Measurements from ENCODE around the gene TRUB2. TPM values are rescaled to one million over a fixed set of nuclear protein-coding genes. Genes with fewer than 3 reads are reported as not detected.

TRUB2 gene
- 15.1 and 17.4 TPM in 2 replicates for total RNA-seq
- 44.5 and 50.9 TPM in 2 replicates for polyA plus RNA-seq

DNA sequence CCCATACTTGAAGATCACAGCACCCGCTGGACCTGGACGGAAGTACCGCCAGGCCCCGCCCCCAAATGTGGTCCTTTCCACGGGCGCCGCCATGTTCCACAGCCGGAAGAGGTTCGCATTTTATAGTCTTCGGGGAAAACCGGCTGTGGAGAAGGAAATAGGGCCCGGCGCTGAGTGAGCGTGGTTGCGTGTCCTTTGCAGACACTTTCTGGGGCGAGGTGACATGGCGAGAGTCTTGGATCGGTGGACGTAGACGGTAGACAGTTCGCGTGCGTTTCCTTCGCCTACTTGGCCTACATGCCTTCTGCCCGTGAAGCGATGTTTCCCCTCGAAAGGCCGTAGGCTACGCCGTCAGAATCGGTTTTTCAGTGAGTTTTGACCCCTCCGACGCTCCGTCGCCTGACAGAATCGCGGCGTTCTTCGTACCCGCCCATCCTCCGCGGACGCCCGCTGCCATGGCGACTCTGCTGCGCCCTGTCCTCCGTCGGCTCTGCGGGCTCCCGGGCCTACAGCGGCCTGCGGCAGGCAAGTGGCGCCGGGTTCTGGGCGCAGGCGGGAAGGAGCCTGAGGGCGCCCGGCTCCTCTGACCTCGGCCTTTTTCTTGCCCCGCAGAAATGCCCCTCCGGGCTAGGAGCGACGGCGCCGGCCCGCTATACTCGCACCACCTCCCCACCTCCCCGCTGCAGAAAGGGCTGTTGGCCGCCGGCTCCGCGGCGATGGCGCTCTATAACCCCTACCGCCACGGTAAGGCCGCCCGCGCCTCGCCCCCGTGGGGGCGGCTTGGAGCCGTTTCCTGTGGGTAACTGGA is at the start of gene TRUB2, which contains the start of gene COQ4:
Gene TRUB2 (minus strand): TSS at position 44 of the 808 bp plus-strand sequence. CDS start 39 bp downstream, at position 5.
Gene COQ4 (plus strand): TSS at position 436 of the 808 bp plus-strand sequence. CDS start 20 bp downstream, at position 456.
- H2AFZ ChIP-seq, result peak within 1 kb of the TSS; percentile 77
- H3K36me3 ChIP-seq (replicated peaks; ENCODE audit: insufficient read depth, low read depth), result no peaks in the 10 kb centered on the region
- no peaks in the 10 kb centered on the region for H3K9me2 ChIP-seq (replicated peaks; ENCODE audit: insufficient read depth)
- DNase-seq (ENCODE audit: low spot score), result peak; percentile 97
- H3K27ac ChIP-seq, result peak within 1 kb of the TSS; percentile 93
- H3K9me3 ChIP-seq (ENCODE audit: low read depth), result no peaks in the 10 kb centered on the region
- no peaks in the 10 kb centered on the region for H3K27me3 ChIP-seq
- under 1% methylated on average over 83 of the region's 83 CpGs for WGBS (ENCODE audit: low lambda C conversion rate, missing lambda C conversion rate)
- H3K4me3 ChIP-seq, result peak within 1 kb of the TSS; percentile 60
- TF ChIP-seq EZH2 (IDR thresholded peaks at IDR 0.05; ENCODE audit: borderline replicate concordance), result no peak
- TF ChIP-seq EZH2phosphoT487 (IDR thresholded peaks at IDR 0.05; ENCODE audit: low read depth, severe bottlenecking, unreplicated experiment), result no peak
- TF ChIP-seq, protein P1, sequence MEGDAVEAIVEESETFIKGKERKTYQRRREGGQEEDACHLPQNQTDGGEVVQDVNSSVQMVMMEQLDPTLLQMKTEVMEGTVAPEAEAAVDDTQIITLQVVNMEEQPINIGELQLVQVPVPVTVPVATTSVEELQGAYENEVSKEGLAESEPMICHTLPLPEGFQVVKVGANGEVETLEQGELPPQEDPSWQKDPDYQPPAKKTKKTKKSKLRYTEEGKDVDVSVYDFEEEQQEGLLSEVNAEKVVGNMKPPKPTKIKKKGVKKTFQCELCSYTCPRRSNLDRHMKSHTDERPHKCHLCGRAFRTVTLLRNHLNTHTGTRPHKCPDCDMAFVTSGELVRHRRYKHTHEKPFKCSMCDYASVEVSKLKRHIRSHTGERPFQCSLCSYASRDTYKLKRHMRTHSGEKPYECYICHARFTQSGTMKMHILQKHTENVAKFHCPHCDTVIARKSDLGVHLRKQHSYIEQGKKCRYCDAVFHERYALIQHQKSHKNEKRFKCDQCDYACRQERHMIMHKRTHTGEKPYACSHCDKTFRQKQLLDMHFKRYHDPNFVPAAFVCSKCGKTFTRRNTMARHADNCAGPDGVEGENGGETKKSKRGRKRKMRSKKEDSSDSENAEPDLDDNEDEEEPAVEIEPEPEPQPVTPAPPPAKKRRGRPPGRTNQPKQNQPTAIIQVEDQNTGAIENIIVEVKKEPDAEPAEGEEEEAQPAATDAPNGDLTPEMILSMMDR (IDR thresholded peaks at IDR 0.05; ENCODE audit: poor library complexity), result no peak
- peaks cover 5% of the 10 kb centered on the region for H4K20me1 ChIP-seq (ENCODE audit: insufficient read depth, poor library complexity, severe bottlenecking)
- H3K4me2 ChIP-seq, result peak within 1 kb of the TSS; percentile 89
- peaks cover 32% of the 10 kb centered on the region for H3K79me2 ChIP-seq
- H3K4me1 ChIP-seq (ENCODE audit: insufficient read depth), result peaks cover 13% of the 10 kb centered on the region

DNA sequence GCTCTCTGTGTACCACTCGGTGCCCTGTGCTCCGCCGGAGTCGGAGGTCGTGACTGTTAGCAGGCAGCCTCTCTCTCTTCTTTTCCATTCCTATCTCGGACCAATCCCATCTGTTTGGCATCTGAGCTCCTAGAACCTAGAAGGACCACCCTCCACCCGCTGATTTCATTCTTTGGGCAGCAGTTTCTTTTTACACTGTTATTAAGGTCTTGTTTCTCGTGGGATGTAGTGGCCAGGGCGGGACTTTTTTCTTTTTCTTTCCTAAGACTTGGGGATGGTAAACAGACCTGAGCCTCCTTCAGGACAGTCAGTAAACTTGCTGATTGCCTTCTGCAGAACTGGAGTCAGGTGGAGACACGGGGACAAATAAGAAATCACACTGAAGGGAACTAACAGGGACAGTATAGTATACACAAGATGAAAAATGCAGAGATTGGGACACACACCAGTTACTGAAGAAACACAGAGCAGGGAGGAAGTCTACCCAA is 49.4 kb upstream of the TRUB2 start:
- Histone ChIP-seq H3K4me1 (ENCODE audit: insufficient read depth) (peaks cover 7% of the 10 kb centered on the region), H3K79me2 (peaks cover 62% of the 10 kb centered on the region), H4K20me1 (ENCODE audit: insufficient read depth, poor library complexity, severe bottlenecking) (peaks cover 4% of the 10 kb centered on the region), H3K27me3 (no peaks in the 10 kb centered on the region), H2AFZ (peak overlapping the region; percentile 35), H3K36me3 (replicated peaks; ENCODE audit: insufficient read depth, low read depth) (no peaks in the 10 kb centered on the region), H3K9me2 (replicated peaks; ENCODE audit: insufficient read depth) (no peaks in the 10 kb centered on the region), H3K27ac (peak overlapping the region; percentile 89), H3K4me2 (peak overlapping the region; percentile 80), H3K4me3 (peak overlapping the region; percentile 52), H3K9me3 (ENCODE audit: low read depth) (no peaks in the 10 kb centered on the region)
- WGBS (ENCODE audit: low lambda C conversion rate, missing lambda C conversion rate), result 3% methylated on average over 8 of the region's 10 CpGs
- TF ChIP-seq, protein P1 (IDR thresholded peaks at IDR 0.05; ENCODE audit: poor library complexity), result no peak
- TF ChIP-seq EZH2phosphoT487 (IDR thresholded peaks at IDR 0.05; ENCODE audit: low read depth, severe bottlenecking, unreplicated experiment), result no peak
- DNase-seq (ENCODE audit: low spot score), result no peak

GRCh38 chr9:128370752-128371629 is 48.7 kb upstream of the TRUB2 start, which contains the start of gene URM1:
Gene URM1, plus strand, starts transcription at chr9:128371374. Its CDS starts 7 bp downstream, at chr9:128371381.
- peak; percentile 97 for DNase-seq (ENCODE audit: low spot score)
- Histone ChIP-seq H3K36me3 (replicated peaks; ENCODE audit: insufficient read depth, low read depth) (no peaks in the 10 kb centered on the region), H3K27me3 (no peaks in the 10 kb centered on the region), H3K9me3 (ENCODE audit: low read depth) (no peaks in the 10 kb centered on the region), H3K27ac (peak within 1 kb of the TSS; percentile 93), H3K79me2 (peaks cover 56% of the 10 kb centered on the region), H2AFZ (peak within 1 kb of the TSS; percentile 49), H3K4me1 (ENCODE audit: insufficient read depth) (peaks cover 7% of the 10 kb centered on the region), H4K20me1 (ENCODE audit: insufficient read depth, poor library complexity, severe bottlenecking) (no peaks in the 10 kb centered on the region), H3K4me3 (peak within 1 kb of the TSS; percentile 52), H3K4me2 (peak within 1 kb of the TSS; percentile 85), H3K9me2 (replicated peaks; ENCODE audit: insufficient read depth) (no peaks in the 10 kb centered on the region)
- WGBS (ENCODE audit: low lambda C conversion rate, missing lambda C conversion rate), result 2% methylated on average over 49 of the region's 55 CpGs
- no peak for TF ChIP-seq EZH2 (IDR thresholded peaks at IDR 0.05; ENCODE audit: borderline replicate concordance)
- no peak for TF ChIP-seq EZH2phosphoT487 (IDR thresholded peaks at IDR 0.05; ENCODE audit: low read depth, severe bottlenecking, unreplicated experiment)
- TF ChIP-seq, protein P1 (IDR thresholded peaks at IDR 0.05; ENCODE audit: poor library complexity), result no peak

Data from hepatocyte (in vitro differentiated cells).